K562 (cell line): ENCODE measurements around the gene ANO2. TPM values are rescaled to one million over a fixed set of nuclear protein-coding genes. Genes with fewer than 3 reads are reported as not detected.

Experiments used
- ATAC-seq: fragments of 200-7000 bp; cut with Tn5 transposase; 3 replicates; pipeline ENCODE4 v1.9.1; 2020; ENCODE audit warnings: moderate library complexity
- BruUV-seq: library from RNA; stranded (reverse); fragments of 400-500 nt; replicated peaks from 2 replicates; lab custom pipeline; 2021; lab: Mats Ljungman, UMichigan
- CTCF ChIA-PET: fragments of 300-600 bp; formaldehyde crosslinking; extraction: SDS; loops from one replicate; lab custom pipeline; 2021; ENCODE audit warnings: low intra/inter-chr PET ratio; lab: Yijun Ruan, JAX
- POLR2A ChIA-PET: fragments of 300-600, 350-650 bp; sonication (Branson Sonifier 250); formaldehyde crosslinking; extraction: SDS; loops from one replicate; lab custom pipeline; 2021; ENCODE audit warnings: antibody characterized with exemption, inconsistent platforms; lab: Yijun Ruan, JAX
- DNase-seq, 4 experiments: peaks; one replicate each; pipeline versions ENCODE4 v3.0.0 to v3.0.0-alpha.2; 2011 to 2018; ENCODE audit warnings: low spot score in 3 of 4, mixed read lengths in 3 of 4; ENCODE audit errors: extremely low read depth in 1 of 4
- FAIRE-seq: peaks from 2 replicates; lab custom pipeline; 2011; peaks lifted over from hg19 to GRCh38; lab: Jason Lieb, UNC
- H2AFZ ChIP-seq: 2 replicates; pipeline ENCODE4 v1.6.0; 2011; ENCODE audit warnings: low read depth, low read length, control low read depth, inconsistent platforms
- H3K27ac ChIP-seq: fragments of 200-600 bp; 3 replicates; pipeline ENCODE4 v1.8.0; 2011; ENCODE audit warnings: low read depth, mild to moderate bottlenecking, control low read depth, inconsistent platforms, low read length, moderate library complexity, mixed read lengths; ENCODE audit errors: extremely low read depth
- H3K27me3 ChIP-seq, 2 experiments: fragments of 300-600 bp in 1 of 2; 2 replicates in 1 of 2; 3 replicates in 1 of 2; pipeline versions ENCODE4 v1.6.0 to v1.8.0; 2011; ENCODE audit warnings: inconsistent platforms in 2 of 2, low read length in 2 of 2, mild to moderate bottlenecking in 1 of 2, mixed read lengths in 1 of 2, moderate library complexity in 1 of 2; ENCODE audit not compliant: control insufficient read depth in 2 of 2, insufficient read depth in 2 of 2
- H3K36me3 ChIP-seq: fragments of 300-600 bp; 3 replicates; pipeline ENCODE4 v1.8.0; 2011; ENCODE audit warnings: mild to moderate bottlenecking, low read length, inconsistent platforms; ENCODE audit not compliant: control insufficient read depth, insufficient read depth
- H3K4me1 ChIP-seq, 2 experiments: fragments of 200-600 bp in 1 of 2; replicated peaks in 1 of 2; 2 replicates in 1 of 2; 3 replicates in 1 of 2; pipeline versions ENCODE4 v1.5.1 to v1.8.0; 2011; ENCODE audit warnings: inconsistent platforms in 2 of 2, low read length in 2 of 2, mild to moderate bottlenecking in 1 of 2, mixed read lengths in 1 of 2, moderate library complexity in 1 of 2; ENCODE audit not compliant: control insufficient read depth in 2 of 2, insufficient read depth in 2 of 2
- H3K4me2 ChIP-seq: 2 replicates; pipeline ENCODE4 v1.6.1; 2011; ENCODE audit warnings: low read length, control low read depth, inconsistent platforms, mixed read lengths; ENCODE audit not compliant: insufficient read depth
- H3K4me3 ChIP-seq: fragments of 200-600 bp; sonication (generic), shearing (Covaris generic); 2 replicates; pipeline ENCODE4 v1.5.1; 2016; ENCODE audit warnings: control low read depth, inconsistent platforms
- H3K79me2 ChIP-seq: fragments of 200-600 bp; 3 replicates; pipeline ENCODE4 v1.8.0; 2011; ENCODE audit warnings: low read length, inconsistent platforms; ENCODE audit not compliant: control insufficient read depth, insufficient read depth
- H3K9ac ChIP-seq, 2 experiments: 2 replicates each; pipeline versions ENCODE4 v1.6.0 to v1.6.1; 2011; ENCODE audit warnings: low read depth in 2 of 2, low read length in 2 of 2, control low read depth in 1 of 2, inconsistent platforms in 1 of 2, mild to moderate bottlenecking in 1 of 2, mixed read lengths in 1 of 2; ENCODE audit not compliant: insufficient read depth in 1 of 2
- H3K9me1 ChIP-seq: one replicate; pipeline ENCODE4 v1.6.0; 2011; ENCODE audit warnings: inconsistent platforms, mild to moderate bottlenecking, low read length, moderate library complexity; ENCODE audit not compliant: control insufficient read depth, insufficient read depth
- H3K9me3 ChIP-seq: replicated peaks from 2 replicates; pipeline ENCODE4 v1.5.1; 2011; ENCODE audit warnings: low read depth, low read length, inconsistent platforms; ENCODE audit not compliant: control insufficient read depth, insufficient read depth
- H4K20me1 ChIP-seq: replicated peaks from 2 replicates; pipeline ENCODE4 v1.6.1; 2011; ENCODE audit warnings: low read length, inconsistent platforms, mixed read lengths; ENCODE audit not compliant: control insufficient read depth, insufficient read depth
- MAFF ChIP-seq: IDR thresholded peaks from 2 replicates; pipeline ENCODE4 v1.6.1; 2012; ENCODE audit warnings: low read length, improper control_type of control experiment
- NFE2L1 ChIP-seq: fragments of 450-650 bp; IDR thresholded peaks from 2 replicates; pipeline ENCODE4 v1.6.1; 2016; ENCODE audit warnings: missing genetic modification characterization, low read depth, mild to moderate bottlenecking, missing compliant biosample characterization, moderate library complexity, borderline replicate concordance
- TCFL5 ChIP-seq: fragments of 250-450 bp; sonication (Bioruptor Pico); conservative IDR thresholded peaks from 2 replicates; pipeline ENCODE4 v1.6.1; 2021; ENCODE audit warnings: mild to moderate bottlenecking, moderate library complexity, matching md5 sums
- ZFPM2 ChIP-seq: fragments of 250-450 bp; sonication (Bioruptor Pico); IDR thresholded peaks from 2 replicates; pipeline ENCODE4 v1.5.1; 2022; ENCODE audit warnings: mild to moderate bottlenecking
- ZFX ChIP-seq: sonication (generic); formaldehyde crosslinking; IDR thresholded peaks from 2 replicates; pipeline ENCODE4 v1.8.0; 2022; ENCODE audit warnings: mild to moderate bottlenecking, missing genetic modification reagents, moderate library complexity
- ZNF584 ChIP-seq: fragments of 200-800 bp; sonication (Bioruptor generic); IDR thresholded peaks from 2 replicates; pipeline ENCODE4 v1.6.1; 2016; ENCODE audit warnings: low read depth, mild to moderate bottlenecking, missing genetic modification characterization, missing compliant biosample characterization
- WGBS: fragments of 100-300 bp; shearing (Covaris generic); methylation state at CpG from one replicate; pipeline ENCODE4 v1.1.6; 2016; ENCODE audit warnings: low coverage, mixed read lengths; ENCODE audit not compliant: insufficient coverage; ENCODE audit errors: missing lambda C conversion rate; 5-methylcytosine and 5-hydroxymethylcytosine counted together
- in situ Hi-C: fragments of 300-500 bp; cut with MboI; formaldehyde crosslinking; loops from 4 replicates; pipeline ENCODE4 v1.15.0; 2018; ENCODE audit warnings: inconsistent platforms, mixed read lengths
- intact Hi-C: fragments of 100-400 bp; cut with micrococcal nuclease; formaldehyde crosslinking; loops from 2 replicates; pipeline ENCODE4 v1.14.2; 2022
- polyA plus RNA-seq, 8 experiments: library from polyadenylated mRNA; depleted of rRNA in 4 of 8; stranded (reverse) in 5 of 8; unstranded in 3 of 8; fragments of >200 nt; fragmentation: Nextera tagmentation in 2 of 8; fragmentation: Illumina TruSeq in 1 of 8; extraction: Ambion mirVana in 2 of 8; extraction: Trizol in 1 of 8; gene quantifications; 2 replicates each; pipeline versions ENCODE4 v1.2.1 to v1.2.3, GENCODE V29; 2011 to 2014; ENCODE audit warnings: inconsistent platforms in 1 of 8, missing spikeins in 1 of 8
- total RNA-seq, 7 experiments: library from RNA; depleted of rRNA in 6 of 7; stranded (reverse); fragments of >200 nt in 6 of 7; fragmentation: Illumina TruSeq in 2 of 7; extraction: Trizol in 2 of 7; gene quantifications; 2 replicates each; pipeline versions ENCODE4 v1.2.1 to v1.2.3, GENCODE V29; 2011 to 2021; ENCODE audit warnings: low replicate concordance in 1 of 7
- TF ChIP-seq, protein P1 (sequence below): sonication (generic); formaldehyde crosslinking; IDR thresholded peaks from 2 replicates; pipeline ENCODE4 v1.8.0; 2023; ENCODE audit warnings: mild to moderate bottlenecking, missing genetic modification reagents

The ANO2 gene
- total and polyA plus RNA-seq, 9 of the 15 experiments (the other 6 are each of a cell fraction or from before 2014, with no cell fraction given) = 0.64 TPM; not detected in 8

DNA sequence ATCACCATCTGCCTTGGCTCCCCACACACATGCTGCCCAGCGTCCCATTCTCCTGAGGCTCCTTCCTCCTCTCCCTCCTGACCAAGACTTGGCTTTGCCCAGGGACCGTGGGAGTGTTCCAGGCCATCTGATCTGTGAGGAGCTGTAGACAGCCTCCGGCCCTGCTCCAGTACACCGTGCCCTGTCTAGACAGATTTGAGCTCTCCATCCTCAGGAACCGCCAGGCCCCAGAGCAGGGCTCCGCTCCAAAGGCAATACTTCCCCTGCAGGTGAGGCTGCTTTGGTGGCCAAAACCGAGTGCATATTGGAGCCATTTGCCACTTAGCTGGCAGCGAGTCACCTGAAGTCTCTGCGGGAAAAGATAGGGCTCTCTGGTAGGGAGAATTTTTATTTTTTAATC is 147.4 kb downstream of the ANO2 start (continued):
- no peak for TF ChIP-seq MAFF
- TF ChIP-seq ZNF584 (CRISPR knock-in tag) = no peak
- TF ChIP-seq TCFL5 (CRISPR knock-in tag) = no peak
- TF ChIP-seq NFE2L1 = no peak
- TF ChIP-seq, protein P1, sequence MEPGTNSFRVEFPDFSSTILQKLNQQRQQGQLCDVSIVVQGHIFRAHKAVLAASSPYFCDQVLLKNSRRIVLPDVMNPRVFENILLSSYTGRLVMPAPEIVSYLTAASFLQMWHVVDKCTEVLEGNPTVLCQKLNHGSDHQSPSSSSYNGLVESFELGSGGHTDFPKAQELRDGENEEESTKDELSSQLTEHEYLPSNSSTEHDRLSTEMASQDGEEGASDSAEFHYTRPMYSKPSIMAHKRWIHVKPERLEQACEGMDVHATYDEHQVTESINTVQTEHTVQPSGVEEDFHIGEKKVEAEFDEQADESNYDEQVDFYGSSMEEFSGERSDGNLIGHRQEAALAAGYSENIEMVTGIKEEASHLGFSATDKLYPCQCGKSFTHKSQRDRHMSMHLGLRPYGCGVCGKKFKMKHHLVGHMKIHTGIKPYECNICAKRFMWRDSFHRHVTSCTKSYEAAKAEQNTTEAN (CRISPR knock-in tag) = no peak

DNA sequence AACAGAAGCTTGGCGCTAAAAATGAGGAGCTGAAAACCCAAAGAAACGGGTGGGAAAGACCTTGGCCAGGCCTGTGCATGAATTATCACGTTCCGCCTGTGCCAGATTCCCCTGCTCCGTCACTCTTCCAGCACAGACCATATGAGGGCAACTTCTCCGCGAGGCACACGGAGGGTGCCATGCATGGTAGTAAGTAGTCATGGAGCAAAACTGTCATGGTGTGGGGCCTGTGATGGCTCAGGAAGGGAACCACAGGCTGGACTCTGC is 148.2 kb downstream of the ANO2 start:
- DNase-seq = no peak

More for the DNA sequence above, 148.2 kb downstream of the ANO2 start:
- H3K27me3 ChIP-seq = no peaks in the 10 kb centered on the region; a peak in 1 of 5 replicates
- 9% methylated on average over 7 of the region's 8 CpGs for WGBS
- ChIA-PET CTCF (no interaction called here), POLR2A (no interaction called here)
- FAIRE-seq = no peak
- no peak overlapping the region for H3K27ac ChIP-seq
- H3K4me1 ChIP-seq = no peaks in the 10 kb centered on the region
- BruUV-seq = no TSS peak
- H3K36me3 ChIP-seq = no peaks in the 10 kb centered on the region
- intact Hi-C loops = no loop called here
- H3K9ac ChIP-seq = no peak overlapping the region
- in situ Hi-C loops = loop anchor here (25.0 kb wide), 1 partner anchor 610 kb away; no protein-coding TSS in a partner anchor
- TF ChIP-seq ZFPM2 = no peak
- no peak for TF ChIP-seq ZFX
- no peak overlapping the region for H2AFZ ChIP-seq
- no peaks in the 10 kb centered on the region for H3K9me3 ChIP-seq
- no peak overlapping the region for H3K4me2 ChIP-seq
- H3K79me2 ChIP-seq = no peaks in the 10 kb centered on the region
- H3K4me3 ChIP-seq = no peak overlapping the region
- ATAC-seq = no peak
- H4K20me1 ChIP-seq = no peaks in the 10 kb centered on the region
- H3K9me1 ChIP-seq = no peaks in the 10 kb centered on the region
